Pulmonary artery endothelial cell (primary cell): ENCODE measurements around the gene HS6ST1. TPM values are rescaled to one million over a fixed set of nuclear protein-coding genes. Genes with fewer than 3 reads are reported as not detected.

Source experiments
- DNase-seq: peaks from one replicate; pipeline ENCODE4 v3.0.0-alpha.2; 2011; ENCODE audit warnings: low read depth, low spot score
- total RNA-seq: library from RNA; depleted of rRNA; stranded (reverse); fragments of >200 nt; gene quantifications from 2 replicates; pipeline ENCODE4 v1.2.3, GENCODE V29; 2014

Gene HS6ST1
- total RNA-seq, 1 donor from 2014 or later, result 13.3 TPM

- no peak for DNase-seq
Observed at GRCh38 chr2:128284037-128284441, 34.6 kb downstream of the HS6ST1 start.

GRCh38 chr2:128282976-128283810 lies 35.5 kb downstream of the HS6ST1 start:
- DNase-seq, result no peak

DNA sequence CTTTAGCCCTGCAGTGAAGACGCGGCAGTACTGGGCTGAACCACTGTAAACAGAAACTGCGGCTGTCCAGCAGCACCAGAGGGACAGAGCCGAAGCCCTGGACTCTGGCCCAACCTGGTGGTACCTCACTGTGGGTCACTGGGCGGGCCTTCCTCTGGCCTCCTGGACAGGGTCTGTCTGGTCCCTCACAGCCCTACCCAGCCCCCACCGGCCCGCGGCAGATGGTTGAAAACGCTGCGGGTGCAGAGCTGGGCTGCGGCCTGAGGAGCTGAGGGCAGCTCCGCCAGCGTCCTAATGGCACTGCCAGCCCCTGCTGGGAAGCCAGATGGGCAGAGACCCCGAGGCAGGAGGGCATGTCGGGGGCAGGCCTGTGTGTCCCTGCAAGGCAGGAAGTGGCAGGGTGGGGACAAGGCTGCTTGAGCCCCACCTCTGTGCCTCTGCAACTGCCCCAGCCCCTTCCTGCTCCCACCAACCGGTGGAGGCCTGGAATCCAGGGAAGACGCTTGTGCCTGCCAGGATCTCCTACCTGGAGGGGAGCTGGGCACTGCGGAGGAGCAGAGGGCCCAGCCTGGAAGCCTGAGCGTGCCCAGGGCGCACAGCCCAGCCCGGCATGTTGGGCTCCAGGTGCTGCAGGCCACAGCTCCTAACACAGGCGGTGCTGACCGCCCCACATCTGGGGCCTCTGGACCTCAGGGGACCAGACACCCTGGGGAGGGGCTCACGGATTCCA lies 36.3 kb downstream of the HS6ST1 start:
- no peak for DNase-seq

DNA sequence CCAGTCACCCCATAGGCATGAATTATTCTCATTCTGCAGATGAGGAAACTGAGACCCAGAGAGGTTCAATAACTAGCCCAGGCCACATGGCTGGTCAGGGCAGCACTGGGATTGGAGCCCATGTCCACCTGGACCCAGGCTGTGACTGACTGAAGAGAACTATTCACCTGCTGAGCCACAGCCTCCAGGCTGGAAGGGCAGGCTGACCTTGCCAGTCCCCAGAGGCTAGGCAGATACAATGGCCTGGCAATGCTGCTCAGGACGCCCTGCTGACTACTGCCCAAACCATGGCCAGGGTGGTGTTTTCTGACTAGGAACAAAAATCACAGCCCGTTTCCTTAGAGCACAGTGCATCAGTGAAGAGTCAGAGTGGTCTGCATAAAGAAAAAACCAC lies 36.8 kb downstream of the HS6ST1 start:
- DNase-seq, result no peak

DNA sequence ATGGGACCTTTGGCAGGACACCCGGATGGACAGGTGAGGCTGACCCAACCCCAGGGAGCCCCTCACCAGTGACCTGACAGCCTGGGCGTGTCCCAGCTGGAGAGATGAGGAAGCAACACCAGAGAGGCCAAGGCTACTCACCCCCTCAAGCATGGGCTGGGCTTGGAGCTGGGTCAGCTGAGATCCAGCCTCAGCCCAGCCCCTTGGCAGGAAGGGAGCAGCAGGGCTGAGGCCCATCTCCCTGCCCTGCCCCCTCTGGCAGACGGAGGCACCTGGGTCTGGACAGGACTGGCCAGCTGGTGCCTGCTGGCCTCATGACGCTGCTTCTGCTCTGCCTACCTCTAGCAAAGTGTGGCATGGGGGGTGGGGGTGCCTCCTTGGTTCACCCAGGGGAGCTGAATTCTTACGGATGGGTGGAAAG lies 37.8 kb downstream of the HS6ST1 start:
- no peak for DNase-seq

- DNase-seq, result no peak
Observed at GRCh38 chr2:128280158-128280871, 38.4 kb downstream of the HS6ST1 start.

DNA sequence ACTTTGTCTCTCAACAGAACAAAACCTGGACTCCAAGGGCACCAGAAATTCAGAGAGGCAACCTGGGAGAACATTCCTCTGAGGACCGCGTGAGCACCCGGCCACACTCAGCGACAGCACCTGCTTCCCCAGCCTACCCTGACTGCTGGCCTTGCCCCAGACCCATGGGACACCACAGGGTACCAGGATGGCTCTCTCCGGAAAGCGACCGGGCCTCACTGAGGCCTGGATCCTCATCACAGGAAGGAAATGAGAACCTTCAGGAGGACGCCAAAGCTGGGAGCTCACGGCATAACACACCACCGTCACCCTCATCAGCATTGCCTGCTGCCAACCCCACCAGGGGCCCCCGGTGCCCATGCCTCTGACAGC lies 38.9 kb downstream of the HS6ST1 start:
- no peak for DNase-seq

- no peak for DNase-seq
Observed at GRCh38 chr2:128279009-128279408, 39.7 kb downstream of the HS6ST1 start.

DNA sequence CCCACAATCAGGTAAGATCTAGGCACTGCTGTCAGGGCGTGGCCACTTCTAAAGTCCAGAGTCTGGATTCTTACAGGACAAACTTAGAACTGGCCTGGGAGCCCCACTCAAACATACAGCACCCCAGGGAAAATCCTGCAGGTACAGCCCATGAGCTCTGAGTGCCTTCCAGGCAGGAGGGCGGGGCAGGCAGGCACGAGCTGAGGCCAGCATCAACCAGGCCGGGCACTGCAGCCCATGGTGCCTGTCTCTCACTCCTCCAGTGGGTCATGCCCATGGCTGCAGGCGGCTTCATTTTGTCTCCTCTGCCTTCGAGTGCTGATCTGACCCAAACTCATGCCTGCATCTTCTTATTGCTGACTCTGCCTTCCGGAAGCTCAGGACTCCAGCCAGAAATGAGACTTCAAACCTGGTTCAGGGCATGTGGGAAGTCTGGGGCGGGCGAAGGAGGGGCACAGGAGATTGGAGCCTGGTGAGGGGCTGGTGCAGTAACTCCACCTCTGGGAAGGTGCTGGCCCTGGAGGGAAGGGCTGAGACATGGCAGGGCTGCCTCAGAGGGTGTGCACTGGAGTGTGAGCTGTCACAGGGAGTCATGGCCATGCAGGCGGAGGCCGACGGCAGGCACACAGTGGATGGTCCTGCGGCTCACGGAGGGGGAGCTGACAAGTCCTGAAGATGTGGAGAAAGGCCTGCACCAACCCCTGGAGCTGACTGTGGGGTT lies 40.5 kb downstream of the HS6ST1 start:
- no peak for DNase-seq

DNA sequence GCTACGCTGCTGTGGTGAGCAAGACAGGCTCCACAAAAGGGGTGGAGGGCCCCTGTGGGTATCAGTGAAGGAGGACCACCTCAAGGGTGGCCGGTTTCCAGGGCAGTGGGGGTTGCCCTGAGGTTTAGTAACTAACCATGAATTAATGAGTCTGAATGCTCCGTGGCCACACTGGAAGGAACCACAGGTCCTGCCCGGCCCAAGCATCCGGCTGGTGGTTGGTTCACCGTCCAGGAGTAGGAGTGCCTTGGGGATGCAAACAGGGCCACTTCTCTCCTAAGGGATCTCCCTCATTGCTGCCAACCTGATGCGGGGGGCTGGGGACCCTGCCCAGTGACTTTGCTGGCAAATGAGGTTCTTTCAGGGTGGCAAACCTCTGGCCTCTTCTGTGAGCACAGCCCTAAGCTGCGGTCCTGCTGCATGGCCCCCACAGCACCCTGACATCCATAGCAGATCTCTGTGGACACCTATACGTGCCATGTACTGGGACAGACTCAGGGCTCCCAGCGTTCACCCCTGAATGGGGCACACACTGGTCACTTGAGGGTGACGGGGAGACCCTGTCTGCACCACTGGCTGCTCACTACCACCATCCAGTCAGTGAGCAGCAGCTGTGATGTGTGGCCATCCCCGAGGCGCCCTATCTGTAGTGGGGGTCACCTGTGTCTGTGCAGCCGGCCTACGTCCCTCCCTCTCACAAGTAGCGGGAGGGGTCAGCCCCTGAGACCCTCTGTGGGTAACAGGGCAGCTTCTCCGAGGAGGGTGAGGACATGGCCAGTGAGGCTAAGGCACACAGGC lies 41.6 kb downstream of the HS6ST1 start:
- no peak for DNase-seq

DNA sequence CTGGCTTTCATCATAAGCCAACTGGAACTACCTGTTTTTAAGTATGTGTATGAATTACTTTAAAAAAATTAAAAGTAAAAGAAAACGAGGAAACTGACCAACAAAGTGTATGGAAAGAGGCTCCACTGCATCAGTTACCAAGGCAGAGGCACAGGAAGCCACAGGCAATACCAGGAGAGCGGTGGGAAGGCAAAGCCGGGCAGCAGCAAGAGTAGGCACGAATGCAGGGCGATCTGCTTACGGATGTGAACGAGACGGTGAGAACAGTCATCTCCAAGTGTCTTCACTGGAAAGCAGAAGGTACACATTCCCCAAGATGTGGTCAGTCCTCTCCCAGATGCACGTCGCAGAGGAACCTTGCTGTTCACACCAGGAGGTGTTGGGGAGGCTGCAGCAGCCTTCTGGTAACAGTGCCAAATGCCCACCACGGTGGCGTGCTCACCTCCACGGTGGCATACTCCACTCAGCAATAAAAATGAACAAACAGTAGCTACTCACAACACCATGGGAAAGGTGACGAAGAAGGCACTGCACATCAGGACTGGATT lies 43.1 kb downstream of the HS6ST1 start:
- DNase-seq, result no peak

GRCh38 chr2:128274218-128274617 lies 44.5 kb downstream of the HS6ST1 start:
- DNase-seq, result no peak

DNA sequence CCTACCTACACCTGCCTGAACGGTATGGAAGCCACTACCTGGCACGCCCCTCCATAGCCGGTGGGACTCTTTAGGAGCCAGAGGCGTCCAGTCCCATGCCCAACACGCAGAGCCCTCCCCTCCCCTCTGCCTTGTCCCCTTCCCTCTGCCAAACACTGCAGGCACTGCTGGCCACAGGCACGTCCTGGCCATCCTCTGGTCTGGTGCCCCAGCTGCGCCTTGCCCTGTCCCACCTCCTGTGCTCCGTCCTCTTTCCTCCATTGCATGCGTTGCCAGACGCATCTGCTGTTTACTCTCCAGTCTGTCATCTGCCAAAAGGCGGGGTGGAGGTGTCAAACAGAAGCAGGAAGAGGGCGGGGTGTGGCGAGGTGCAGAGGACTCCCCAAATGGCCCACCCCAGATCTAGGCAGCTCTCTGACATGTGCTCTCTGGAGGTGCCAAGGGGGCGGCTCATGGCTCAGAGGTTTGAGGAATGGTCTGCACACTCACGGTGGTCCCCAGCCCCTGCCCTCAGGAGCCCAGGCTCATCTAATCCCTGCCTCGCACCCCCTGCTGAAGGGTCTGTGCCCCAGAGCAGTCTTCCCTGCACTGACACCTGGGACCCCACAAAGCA lies 45.1 kb downstream of the HS6ST1 start:
- no peak for DNase-seq

DNA sequence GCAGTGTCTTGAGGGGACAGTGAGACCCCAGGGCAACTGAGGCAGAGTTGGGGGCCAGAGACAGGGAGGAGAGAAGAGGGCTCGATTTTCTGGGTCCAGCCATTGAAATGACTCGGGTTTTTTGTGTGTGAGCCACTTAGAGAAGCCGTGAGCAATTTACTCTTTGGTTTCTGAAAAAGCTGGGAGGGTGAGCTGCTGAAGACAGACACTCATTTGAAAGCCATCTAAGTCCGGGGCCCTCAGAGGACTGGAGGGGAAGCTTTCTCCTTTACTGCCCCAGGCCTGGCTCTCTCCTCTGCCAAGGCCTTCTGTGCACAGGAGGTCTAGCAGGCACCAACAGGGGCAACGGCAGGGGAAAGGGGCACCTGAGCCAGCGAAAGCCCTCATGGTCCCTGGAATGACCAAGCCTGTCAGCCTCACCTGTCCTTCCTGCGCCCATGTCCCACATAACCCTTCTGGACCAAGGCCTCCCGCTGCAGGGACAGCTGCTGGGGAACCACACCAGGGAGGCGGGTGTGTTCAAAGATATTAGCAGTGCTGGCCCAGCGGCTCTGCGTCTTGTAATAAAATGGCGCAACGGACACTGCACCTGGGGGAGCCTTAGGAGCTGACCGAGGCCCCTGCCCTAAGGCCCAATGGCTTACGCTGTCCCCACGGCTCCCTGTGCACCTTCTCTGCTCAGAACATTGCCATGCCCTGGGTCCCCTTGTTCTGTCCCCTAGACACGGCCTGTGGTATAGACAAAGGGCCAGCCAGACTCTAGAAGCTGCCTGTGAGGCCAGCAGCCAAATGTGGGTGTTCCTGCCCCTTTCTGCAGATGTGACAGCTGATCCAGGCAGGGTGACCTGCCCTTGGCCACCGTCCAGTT lies 45.8 kb downstream of the HS6ST1 start:
- no peak for DNase-seq

DNA sequence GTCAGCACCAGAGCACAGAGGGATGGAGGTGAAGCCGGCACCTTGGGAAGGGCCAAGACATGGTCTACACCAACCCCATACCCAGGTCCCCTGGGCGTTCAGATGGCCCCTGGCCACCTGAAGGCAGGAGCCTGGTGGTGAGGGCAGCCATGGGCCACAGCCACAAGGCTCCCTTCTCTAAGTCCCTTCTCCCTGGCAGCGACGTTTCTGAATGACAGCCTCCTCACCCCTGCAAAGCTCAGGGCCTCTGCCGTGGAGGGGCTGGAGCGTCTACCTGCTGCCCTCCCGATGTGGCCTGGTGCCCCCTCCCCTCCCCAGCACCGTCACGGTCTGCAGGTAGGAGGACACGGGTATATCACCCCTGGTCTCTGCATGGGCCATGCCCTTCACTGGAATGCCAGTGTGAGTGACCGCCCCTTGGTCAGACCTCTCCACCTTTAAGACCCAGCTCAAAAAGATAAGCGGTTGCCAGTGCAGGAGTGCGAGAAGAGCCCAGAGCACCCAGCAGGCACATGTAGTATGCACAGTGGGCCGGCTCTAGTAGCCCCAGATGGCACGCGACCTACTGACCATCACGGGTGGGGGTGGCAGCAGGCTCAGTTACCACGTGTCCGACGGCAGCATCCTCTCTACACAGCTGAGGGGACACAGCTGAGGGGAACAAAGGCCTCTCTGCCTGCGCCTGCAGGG lies 46.6 kb downstream of the HS6ST1 start:
- no peak for DNase-seq

GRCh38 chr2:128271597-128271910 lies 47.1 kb downstream of the HS6ST1 start:
- DNase-seq, result no peak

DNA sequence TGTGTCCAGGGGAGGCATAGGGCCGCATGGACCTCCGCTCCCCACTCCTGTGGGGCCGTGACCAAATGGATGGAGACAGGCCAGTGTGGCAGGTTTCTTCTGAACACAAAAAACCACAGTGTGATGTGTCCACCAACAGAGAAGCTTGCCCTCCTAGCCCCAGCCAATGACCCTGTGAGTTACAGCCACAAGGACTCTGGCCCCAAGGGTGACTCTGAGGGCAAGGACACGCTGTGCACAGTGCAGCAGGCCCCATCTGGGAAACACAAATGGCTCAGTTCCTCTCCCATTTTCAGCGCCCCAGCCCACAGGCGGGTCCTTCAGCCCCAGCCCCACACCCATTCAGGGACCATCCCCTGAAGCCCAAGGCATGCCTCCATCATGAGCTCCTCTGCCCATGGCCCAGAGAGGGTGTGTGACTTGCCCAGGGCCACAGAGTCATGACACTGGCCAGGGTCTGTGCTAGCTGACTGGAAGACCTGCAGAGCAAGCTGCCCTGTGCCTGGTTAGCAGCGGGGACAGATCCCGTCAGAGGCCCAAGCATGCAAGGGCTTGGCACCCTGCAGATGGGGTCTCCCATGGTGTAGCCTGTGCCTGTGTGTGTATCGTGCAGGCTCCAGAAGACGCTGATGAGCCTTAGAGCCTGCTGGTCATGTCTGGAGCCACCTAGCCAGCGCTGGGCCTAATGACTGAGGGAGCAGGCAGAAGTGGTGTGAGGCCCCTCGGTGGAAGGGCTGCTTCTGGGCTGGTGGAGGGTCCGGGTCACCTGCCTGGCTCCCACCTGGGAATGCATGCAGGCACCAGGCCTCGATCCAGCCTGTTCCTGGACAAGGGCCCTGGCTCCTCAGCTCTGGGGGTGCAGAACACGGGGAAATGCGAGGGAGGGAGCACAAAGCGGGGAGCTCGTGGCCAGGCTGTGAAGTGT lies 47.7 kb downstream of the HS6ST1 start:
- DNase-seq, result no peak
